GM23338 (cell line): ENCODE measurements around the gene METRNL. TPM values are rescaled to one million over a fixed set of nuclear protein-coding genes. Genes with fewer than 3 reads are reported as not detected.

Experiments used
- ATAC-seq: fragments of 200-7000 bp; cut with Tn5 transposase; 3 replicates; pipeline ENCODE4 v1.9.1; 2020
- DNase-seq: peaks from one replicate; pipeline ENCODE4 v3.0.0-alpha.2; 2015; ENCODE audit warnings: low spot score
- H2AFZ ChIP-seq: fragments of 200-600 bp; sonication (generic); 2 replicates; pipeline ENCODE4 v1.8.0; 2016; ENCODE audit warnings: antibody characterized with exemption, mild to moderate bottlenecking, moderate library complexity
- H3F3A ChIP-seq: fragments of 200-600 bp; sonication (generic); replicated peaks from 2 replicates; pipeline ENCODE4 v1.8.0; 2017; ENCODE audit warnings: antibody characterized with exemption, mixed run types, low read depth
- H3K27ac ChIP-seq: fragments of 200-600 bp; sonication (generic); 2 replicates; pipeline ENCODE4 v1.6.1; 2016; ENCODE audit warnings: low read depth
- H3K27me3 ChIP-seq: fragments of 200-600 bp; sonication (generic); 2 replicates; pipeline ENCODE4 v1.8.0; 2016; ENCODE audit warnings: mild to moderate bottlenecking, mixed run types, moderate library complexity; ENCODE audit not compliant: insufficient read depth
- H3K36me3 ChIP-seq: fragments of 200-600 bp; sonication (generic); 2 replicates; pipeline ENCODE4 v1.8.0; 2016; ENCODE audit warnings: mild to moderate bottlenecking; ENCODE audit not compliant: insufficient read depth
- H3K4me1 ChIP-seq: fragments of 200-600 bp; sonication (generic); 2 replicates; pipeline ENCODE4 v1.8.0; 2016; ENCODE audit warnings: mild to moderate bottlenecking, moderate library complexity; ENCODE audit not compliant: insufficient read depth
- H3K4me2 ChIP-seq: fragments of 200-600 bp; sonication (generic); 2 replicates; pipeline ENCODE4 v1.7.1; 2017; ENCODE audit warnings: mixed run types
- H3K4me3 ChIP-seq: fragments of 200-600 bp; sonication (generic); 2 replicates; pipeline ENCODE4 v1.6.1; 2016; ENCODE audit warnings: mixed run types
- H3K79me2 ChIP-seq: fragments of 200-600 bp; sonication (generic); replicated peaks from 2 replicates; pipeline ENCODE4 v1.8.0; 2017; ENCODE audit warnings: mild to moderate bottlenecking; ENCODE audit not compliant: insufficient read depth
- H3K9me2 ChIP-seq: fragments of 200-600 bp; sonication (generic); 2 replicates; pipeline ENCODE4 v1.8.0; 2017; ENCODE audit not compliant: insufficient read depth
- H4K20me1 ChIP-seq: fragments of 200-600 bp; sonication (generic); replicated peaks from 2 replicates; pipeline ENCODE4 v1.8.0; 2017; ENCODE audit warnings: mild to moderate bottlenecking; ENCODE audit not compliant: insufficient read depth
- H3K27ac Mint-ChIP-seq: 2 replicates; pipeline ENCODE4 v1.8.0; 2020; ENCODE audit warnings: inconsistent platforms, mild to moderate bottlenecking, moderate library complexity, mixed read lengths
- H3K27me3 Mint-ChIP-seq: 3 replicates; pipeline ENCODE4 v1.8.0; 2022; ENCODE audit warnings: low read depth, mild to moderate bottlenecking, moderate library complexity, mixed read lengths, inconsistent platforms; ENCODE audit not compliant: insufficient read depth, poor library complexity
- H3K36me3 Mint-ChIP-seq: 3 replicates; pipeline ENCODE4 v1.8.0; 2021; ENCODE audit warnings: low read depth, mild to moderate bottlenecking, inconsistent platforms, moderate library complexity, mixed read lengths
- H3K4me1 Mint-ChIP-seq: 3 replicates; pipeline ENCODE4 v1.8.0; 2020; ENCODE audit warnings: mild to moderate bottlenecking, inconsistent platforms, mixed read lengths
- H3K4me3 Mint-ChIP-seq: 3 replicates; pipeline ENCODE4 v1.8.0; 2021; ENCODE audit warnings: moderate library complexity, mild to moderate bottlenecking, inconsistent platforms, mixed read lengths
- H3K9me3 Mint-ChIP-seq: 3 replicates; pipeline ENCODE4 v1.8.0; 2020; ENCODE audit warnings: moderate library complexity, mild to moderate bottlenecking, inconsistent platforms, mixed read lengths
- CTCF ChIP-seq, 2 experiments: fragments of 200-600 bp in 1 of 2; sonication (generic) in 1 of 2; conservative IDR thresholded peaks; 2 replicates each; pipeline versions ENCODE4 v1.5.1 to v1.6.1; 2016 to 2017; ENCODE audit warnings: antibody characterized with exemption in 2 of 2, low read depth in 2 of 2, mild to moderate bottlenecking in 2 of 2, moderate library complexity in 1 of 2
- ETS1 ChIP-seq: IDR thresholded peaks from 2 replicates; pipeline ENCODE4 v1.6.1; 2016; ENCODE audit warnings: antibody characterized with exemption
- EZH2 ChIP-seq: fragments of 200-600 bp; sonication (generic); IDR thresholded peaks from one replicate; pipeline ENCODE4 v1.8.0; 2017; ENCODE audit warnings: antibody characterized with exemption, mild to moderate bottlenecking, low read depth; ENCODE audit not compliant: unreplicated experiment
- POLR2AphosphoS5 ChIP-seq: IDR thresholded peaks from 2 replicates; pipeline ENCODE4 v1.6.1; 2016; ENCODE audit warnings: antibody characterized with exemption, low read depth
- REST ChIP-seq: IDR thresholded peaks from one replicate; pipeline ENCODE4 v1.6.1; 2018; ENCODE audit warnings: antibody characterized with exemption; ENCODE audit not compliant: unreplicated experiment
- STAT1 ChIP-seq: IDR thresholded peaks from one replicate; pipeline ENCODE4 v1.6.1; 2016; ENCODE audit warnings: antibody characterized with exemption; ENCODE audit not compliant: unreplicated experiment
- ZNF114 ChIP-seq: fragments of 250-450 bp; sonication (Bioruptor Pico); IDR thresholded peaks from 2 replicates; pipeline ENCODE4 v1.5.0; 2020; ENCODE audit warnings: mild to moderate bottlenecking, moderate library complexity
- polyA plus RNA-seq: library from polyadenylated mRNA; unstranded; fragments of >200 nt; fragmentation: Nextera tagmentation; extraction: Ambion mirVana; gene quantifications from 2 replicates; pipeline ENCODE4 v1.2.1, GENCODE V29; 2016
- total RNA-seq: library from RNA; depleted of rRNA; stranded (reverse); fragments of >200 nt; shearing (Covaris generic); gene quantifications from 2 replicates; pipeline ENCODE4 v1.2.3, GENCODE V29; 2014

Gene METRNL
- total and polyA plus RNA-seq, 2 experiments from 2014 or later = 12.2 to 20.2 TPM

- no peak for TF ChIP-seq CTCF (conservative IDR thresholded peaks at IDR 0.05; ENCODE audit: low read depth in 2 of 2)
These were observed 20.3 kb downstream of the METRNL start (continued) for GRCh38 chr17:83099570-83100181.

- no peak for ATAC-seq
- no peak overlapping the region for H3K27ac ChIP-seq
- peaks cover 8% of the 10 kb centered on the region for H3K36me3 Mint-ChIP-seq
These were observed 20.9 kb downstream of the METRNL start for GRCh38 chr17:83100220-83100852.

More at GRCh38 chr17:83100220-83100852, 20.9 kb downstream of the METRNL start:
- H3K9me2 ChIP-seq = no peaks in the 10 kb centered on the region
- H3K4me2 ChIP-seq = no peak overlapping the region
- no peak overlapping the region for H3K4me3 Mint-ChIP-seq
- no peak overlapping the region for H3K27ac Mint-ChIP-seq
- no peak for DNase-seq
- peaks cover 3% of the 10 kb centered on the region; the same call in 1 of the 3 replicates for H3K9me3 Mint-ChIP-seq
- H3K4me1 Mint-ChIP-seq = peaks cover 12% of the 10 kb centered on the region; the same call in 2 of the 3 replicates
- no peaks in the 10 kb centered on the region for H3K79me2 ChIP-seq
- no peak overlapping the region for H2AFZ ChIP-seq
- no peaks in the 10 kb centered on the region for H3F3A ChIP-seq
- H4K20me1 ChIP-seq = no peaks in the 10 kb centered on the region
- H3K4me3 ChIP-seq = no peak overlapping the region
- TF ChIP-seq STAT1 = no peak
- no peak for TF ChIP-seq EZH2
- TF ChIP-seq REST = no peak
- TF ChIP-seq ZNF114 = no peak
- no peak for TF ChIP-seq POLR2AphosphoS5
- TF ChIP-seq CTCF (conservative IDR thresholded peaks at IDR 0.05; ENCODE audit: low read depth in 2 of 2) = no peak
- no peak for TF ChIP-seq ETS1
- peaks cover 4% of the 10 kb centered on the region for H3K27me3 Mint-ChIP-seq
- H3K27me3 ChIP-seq = no peaks in the 10 kb centered on the region
- no peaks in the 10 kb centered on the region for H3K36me3 ChIP-seq
- peaks cover 13% of the 10 kb centered on the region; the same call in 1 of the 2 replicates for H3K4me1 ChIP-seq
